H7 (cell line): ENCODE results near the gene FHIT. TPM values are rescaled to one million over a fixed set of nuclear protein-coding genes. Genes with fewer than 3 reads are reported as not detected.
"Not testable (repeated sequence)": the region's sequence is repeated elsewhere in the genome, so short reads cannot be mapped to it uniquely, and the experiment has no call there.

Experiments
- DNase-seq: peaks from one replicate; pipeline ENCODE4 v3.0.0; 2012
- H3K27me3 ChIP-seq: 2 replicates; pipeline ENCODE4 v1.6.0; 2011; ENCODE audit warnings: mild to moderate bottlenecking, low read length; ENCODE audit not compliant: control insufficient read depth, insufficient read depth
- H3K36me3 ChIP-seq: replicated peaks from 2 replicates; pipeline ENCODE4 v1.5.1; 2011; ENCODE audit warnings: low read length; ENCODE audit not compliant: control insufficient read depth, insufficient read depth
- H3K4me3 ChIP-seq: 2 replicates; pipeline ENCODE4 v1.5.1; 2011; ENCODE audit warnings: low read depth, mild to moderate bottlenecking, control low read depth, low read length, moderate library complexity; ENCODE audit not compliant: insufficient read depth
- total RNA-seq: library from RNA; depleted of rRNA; stranded (reverse); fragments of >200 nt; shearing (Covaris generic); gene quantifications from 2 replicates; pipeline ENCODE4 v1.2.3, GENCODE V29; 2014

FHIT gene
- total RNA-seq, 1 experiment from 2014 or later: 2.1 TPM

DNA sequence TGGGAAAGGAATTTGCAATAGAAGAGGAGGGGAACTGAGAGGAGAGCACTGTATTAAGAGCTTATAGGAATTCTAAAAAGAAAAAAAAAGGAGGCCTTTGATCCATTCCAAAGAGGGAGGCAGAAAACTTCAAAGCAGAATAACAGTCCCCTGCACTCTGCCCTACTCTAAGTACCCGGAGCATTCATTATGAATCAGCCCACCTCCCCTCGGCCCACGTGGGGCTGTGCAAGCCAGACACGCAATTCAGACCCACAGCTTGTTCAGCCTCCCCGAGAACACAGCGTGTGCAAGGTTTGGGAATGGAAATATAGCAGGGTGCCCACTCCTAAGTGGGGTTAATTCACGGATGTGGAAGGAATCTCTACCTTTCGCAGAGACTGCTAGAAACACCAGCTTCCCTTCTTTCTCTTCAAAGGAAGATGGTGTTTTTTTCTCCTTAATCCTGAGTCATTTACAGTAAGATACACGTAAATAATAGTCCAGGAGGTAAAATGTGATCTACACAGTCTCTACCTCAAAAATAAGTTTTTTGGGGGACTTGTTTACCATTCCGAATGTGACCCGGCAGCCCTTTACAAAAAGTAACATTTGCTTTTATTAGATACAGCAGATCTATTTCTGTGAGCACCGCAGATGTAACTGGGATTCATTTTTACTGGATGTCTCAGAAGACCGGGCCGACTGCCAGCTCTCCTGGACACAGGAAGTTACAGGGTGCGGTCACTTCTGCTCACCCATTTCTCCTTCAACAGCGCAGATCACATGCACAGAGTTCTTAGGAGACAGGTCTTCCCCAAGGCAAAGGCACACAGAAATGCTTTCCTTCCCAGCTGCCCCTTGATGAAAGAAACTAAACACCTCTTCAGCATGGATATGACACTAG, 1433.0 kb downstream of the FHIT start:
- no peak for DNase-seq
- H3K36me3 ChIP-seq: no peaks in the 10 kb centered on the region
- no peaks in the 10 kb centered on the region for H3K27me3 ChIP-seq
- H3K4me3 ChIP-seq: no peak overlapping the region

DNA sequence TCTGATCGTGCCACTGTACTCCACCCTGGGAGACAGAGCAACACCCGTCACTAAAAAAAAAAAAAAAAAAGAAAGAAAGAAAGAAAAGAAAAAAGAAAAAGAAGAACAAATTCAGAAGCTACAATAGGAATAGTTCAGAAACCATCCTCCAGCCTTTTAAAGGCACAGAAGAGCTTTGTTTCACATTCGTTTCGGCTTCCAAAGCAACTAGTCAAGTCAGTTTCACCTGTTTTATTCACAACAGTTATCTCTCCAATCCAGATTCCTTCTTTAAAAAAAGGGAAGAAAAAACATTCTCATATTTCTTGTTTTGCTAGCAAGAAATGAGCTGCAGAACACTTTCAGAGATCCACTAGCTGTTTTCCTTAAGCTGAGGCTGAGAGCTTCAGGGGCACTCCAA, 1433.7 kb downstream of the FHIT start:
- H3K36me3 ChIP-seq: no peaks in the 10 kb centered on the region
- H3K4me3 ChIP-seq: no peak overlapping the region
- H3K27me3 ChIP-seq: no peaks in the 10 kb centered on the region
- no peak for DNase-seq

- no peak overlapping the region for H3K4me3 ChIP-seq
- no peak for DNase-seq
- H3K36me3 ChIP-seq: no peaks in the 10 kb centered on the region
- H3K27me3 ChIP-seq: no peaks in the 10 kb centered on the region
Observed at GRCh38 chr3:59816312-59816711, 1434.9 kb downstream of the FHIT start.

GRCh38 chr3:59813148-59813538, 1438.1 kb downstream of the FHIT start:
- Histone ChIP-seq H3K27me3 (no peaks in the 10 kb centered on the region), H3K36me3 (no peaks in the 10 kb centered on the region), H3K4me3 (no peak overlapping the region)
- DNase-seq: peak; percentile 12

- no peaks in the 10 kb centered on the region for H3K36me3 ChIP-seq
- no peak overlapping the region for H3K4me3 ChIP-seq
- no peaks in the 10 kb centered on the region for H3K27me3 ChIP-seq
- DNase-seq: no peak
Observed at GRCh38 chr3:59812237-59813147, 1438.8 kb downstream of the FHIT start.

GRCh38 chr3:59811160-59811559, 1440.1 kb downstream of the FHIT start:
- DNase-seq: no peak
- no peak overlapping the region for H3K4me3 ChIP-seq
- H3K27me3 ChIP-seq: no peaks in the 10 kb centered on the region
- H3K36me3 ChIP-seq: no peaks in the 10 kb centered on the region

DNA sequence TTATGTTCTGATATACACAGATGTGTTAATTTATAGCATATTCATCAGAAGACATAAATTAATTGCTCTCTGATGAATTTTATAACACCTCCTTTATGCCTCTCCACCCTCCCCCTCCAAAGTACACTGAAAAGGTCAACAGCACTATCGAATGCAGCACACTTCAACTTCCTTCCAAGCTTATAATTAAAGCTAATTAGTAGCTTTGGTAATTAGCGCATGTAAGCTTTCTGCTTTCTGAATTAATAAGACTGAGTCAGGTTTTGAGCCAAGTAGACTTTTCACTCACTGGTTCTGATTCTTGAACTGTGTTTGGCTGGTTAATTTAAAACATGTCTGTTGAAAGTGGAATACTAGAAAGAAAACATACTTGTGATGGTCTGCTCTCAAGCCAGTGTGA, 1440.6 kb downstream of the FHIT start:
- no peak overlapping the region for H3K4me3 ChIP-seq

DNA sequence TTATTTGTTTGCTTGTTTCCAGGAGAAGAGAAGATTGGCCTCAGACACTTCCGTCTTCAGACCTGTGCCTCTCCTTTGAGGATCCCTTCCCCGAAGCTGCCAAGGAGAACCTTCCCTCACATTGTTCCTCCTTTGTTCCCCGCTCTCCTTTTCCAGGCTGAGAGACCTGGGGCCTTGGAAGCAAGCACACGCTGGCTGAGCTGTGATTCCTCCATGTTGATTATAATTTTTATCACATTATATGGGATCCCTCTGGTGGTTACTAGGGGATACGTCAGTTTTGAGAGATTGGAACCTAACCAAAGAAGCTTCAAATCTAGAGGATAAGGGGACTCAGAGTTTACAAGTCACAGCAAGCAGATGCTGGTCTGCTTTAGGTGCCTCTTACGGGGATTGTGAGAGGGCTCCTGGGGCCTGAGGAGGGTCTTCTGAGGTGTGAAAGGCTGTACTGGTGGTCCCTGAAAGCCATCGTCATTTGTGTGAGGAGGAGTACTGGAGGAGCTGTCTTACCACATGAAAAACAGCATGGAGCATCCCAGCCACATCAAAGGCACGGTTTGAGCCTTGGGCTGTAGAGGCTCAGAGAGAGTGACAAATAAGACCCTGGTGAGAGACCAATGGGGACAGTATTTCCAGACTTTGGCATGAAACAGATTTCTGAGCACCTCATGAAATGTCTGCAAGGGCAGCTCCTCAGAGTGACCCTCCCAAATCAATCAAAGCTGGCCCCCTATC, 1441.4 kb downstream of the FHIT start:
- Histone ChIP-seq H3K36me3 (no peaks in the 10 kb centered on the region), H3K4me3 (no peak overlapping the region), H3K27me3 (no peaks in the 10 kb centered on the region)
- DNase-seq: peak; percentile 43

More for the DNA sequence above, 1440.6 kb downstream of the FHIT start:
- H3K27me3 ChIP-seq: no peaks in the 10 kb centered on the region
- no peak for DNase-seq
- H3K36me3 ChIP-seq: no peaks in the 10 kb centered on the region

DNA sequence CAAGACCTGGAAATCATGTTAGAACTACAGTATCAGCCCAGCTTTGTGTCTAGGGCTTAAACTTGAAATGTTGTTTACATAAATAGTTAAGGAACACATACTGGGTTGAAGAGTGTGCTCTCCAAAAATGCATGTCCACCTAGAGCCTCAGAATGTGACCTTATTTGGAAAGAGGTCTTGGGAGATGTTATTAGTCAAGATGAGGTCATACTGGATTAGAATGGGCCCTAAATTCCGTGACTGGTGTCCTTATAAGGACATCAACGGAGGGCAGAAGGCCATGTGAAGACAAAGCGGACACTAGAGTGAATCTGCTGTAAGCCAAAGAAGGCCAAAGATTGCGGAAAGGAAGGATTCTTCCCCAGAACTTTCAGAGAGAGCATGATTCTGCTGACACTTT, 1442.2 kb downstream of the FHIT start:
- H3K36me3 ChIP-seq: no peaks in the 10 kb centered on the region
- no peak for DNase-seq
- no peaks in the 10 kb centered on the region for H3K27me3 ChIP-seq
- no peak overlapping the region for H3K4me3 ChIP-seq

- Histone ChIP-seq H3K27me3 (no peaks in the 10 kb centered on the region), H3K4me3 (no peak overlapping the region), H3K36me3 (no peaks in the 10 kb centered on the region)
- no peak for DNase-seq
Observed at GRCh38 chr3:59808446-59808845, 1442.8 kb downstream of the FHIT start.

GRCh38 chr3:59803268-59803667, 1448.0 kb downstream of the FHIT start:
- H3K36me3 ChIP-seq: no peaks in the 10 kb centered on the region
- no peaks in the 10 kb centered on the region for H3K27me3 ChIP-seq
- no peak for DNase-seq
- no peak overlapping the region for H3K4me3 ChIP-seq

- not testable (repeated sequence) for H3K4me3 ChIP-seq, DNase-seq, H3K27me3 ChIP-seq, H3K36me3 ChIP-seq
Observed at GRCh38 chr3:59802453-59802852, 1448.8 kb downstream of the FHIT start.

- no peaks in the 10 kb centered on the region for H3K27me3 ChIP-seq
Observed at GRCh38 chr3:59802045-59802444, 1449.2 kb downstream of the FHIT start.

GRCh38 chr3:59800481-59800880, 1450.8 kb downstream of the FHIT start:
- Histone ChIP-seq H3K4me3 (no peak overlapping the region), H3K27me3 (no peaks in the 10 kb centered on the region), H3K36me3 (no peaks in the 10 kb centered on the region)
- no peak for DNase-seq

More at GRCh38 chr3:59802045-59802444, 1449.2 kb downstream of the FHIT start:
- Histone ChIP-seq H3K36me3 (no peaks in the 10 kb centered on the region), H3K4me3 (no peak overlapping the region)
- DNase-seq: no peak
